T-helper 17 cell (primary cell): ENCODE results near the gene PSMD14. TPM values are rescaled to one million over a fixed set of nuclear protein-coding genes. Genes with fewer than 3 reads are reported as not detected.

Source experiments
- ATAC-seq: fragments of 150-1000 bp; cut with Tn5 transposase; 2 replicates; pipeline ENCODE4 v1.10.0; 2021; ENCODE audit warnings: mild to moderate bottlenecking, moderate library complexity
- DNase-seq, 3 donors: peaks; one replicate each; pipeline versions ENCODE4 v3.0.0 to v3.0.0-alpha.2; 2020 to 2021
- H3K9me3 ChIP-seq: one replicate; pipeline ENCODE4 v1.7.0; 2013; ENCODE audit warnings: low read length, mild to moderate bottlenecking; ENCODE audit not compliant: control insufficient read depth, poor library complexity, severe bottlenecking
- H3K27ac Mint-ChIP-seq: one replicate; pipeline ENCODE4 v1.8.0; 2022; ENCODE audit warnings: mild to moderate bottlenecking, moderate library complexity, mixed read lengths
- H3K27me3 Mint-ChIP-seq: one replicate; pipeline ENCODE4 v1.8.0; 2022; ENCODE audit warnings: mixed read lengths
- H3K36me3 Mint-ChIP-seq: one replicate; pipeline ENCODE4 v1.8.0; 2022; ENCODE audit warnings: low read depth, mixed read lengths
- H3K4me1 Mint-ChIP-seq: one replicate; pipeline ENCODE4 v1.8.0; 2022; ENCODE audit warnings: mild to moderate bottlenecking, mixed read lengths
- H3K4me3 Mint-ChIP-seq: one replicate; pipeline ENCODE4 v1.8.0; 2022; ENCODE audit warnings: mild to moderate bottlenecking, moderate library complexity, mixed read lengths
- total RNA-seq, 4 donors: library from RNA in 2 of 4; stranded (reverse) in 2 of 4; gene quantifications; one replicate each; pipeline ENCODE4 v1.2.3 and lab custom pipeline; 2022 to 2026

Gene PSMD14
- total RNA-seq, 2 donors from 2014 or later = 28.7 to 38.6 TPM

GRCh38 chr2:161420406-161421074, 112.3 kb downstream of the PSMD14 start:
- H3K27me3 Mint-ChIP-seq = peaks cover 88% of the 10 kb centered on the region
- H3K36me3 Mint-ChIP-seq = peaks cover 10% of the 10 kb centered on the region
- no peak for DNase-seq
- peak overlapping the region; percentile 41 for H3K4me3 Mint-ChIP-seq
- H3K4me1 Mint-ChIP-seq = peaks cover 34% of the 10 kb centered on the region
- H3K27ac Mint-ChIP-seq = no peak overlapping the region
- H3K9me3 ChIP-seq = no peaks in the 10 kb centered on the region
- no peak for ATAC-seq

- no peak overlapping the region for H3K27ac Mint-ChIP-seq
Measured at GRCh38 chr2:161421686-161422085, 113.5 kb downstream of the PSMD14 start.

GRCh38 chr2:161422816-161423403, 114.7 kb downstream of the PSMD14 start:
- peaks cover 6% of the 10 kb centered on the region for H3K36me3 Mint-ChIP-seq
- peaks cover 20% of the 10 kb centered on the region for H3K4me1 Mint-ChIP-seq
- H3K27me3 Mint-ChIP-seq = peaks cover 83% of the 10 kb centered on the region
- H3K9me3 ChIP-seq = no peaks in the 10 kb centered on the region
- no peak for DNase-seq
- no peak for ATAC-seq
- no peak overlapping the region for H3K27ac Mint-ChIP-seq
- H3K4me3 Mint-ChIP-seq = peak overlapping the region; percentile 21

More at GRCh38 chr2:161421686-161422085, 113.5 kb downstream of the PSMD14 start:
- DNase-seq (no peak), ATAC-seq (no peak)
- peaks cover 24% of the 10 kb centered on the region for H3K4me1 Mint-ChIP-seq
- peaks cover 88% of the 10 kb centered on the region for H3K27me3 Mint-ChIP-seq
- no peaks in the 10 kb centered on the region for H3K9me3 ChIP-seq
- H3K36me3 Mint-ChIP-seq = peaks cover 10% of the 10 kb centered on the region
- no peak overlapping the region for H3K4me3 Mint-ChIP-seq

DNA sequence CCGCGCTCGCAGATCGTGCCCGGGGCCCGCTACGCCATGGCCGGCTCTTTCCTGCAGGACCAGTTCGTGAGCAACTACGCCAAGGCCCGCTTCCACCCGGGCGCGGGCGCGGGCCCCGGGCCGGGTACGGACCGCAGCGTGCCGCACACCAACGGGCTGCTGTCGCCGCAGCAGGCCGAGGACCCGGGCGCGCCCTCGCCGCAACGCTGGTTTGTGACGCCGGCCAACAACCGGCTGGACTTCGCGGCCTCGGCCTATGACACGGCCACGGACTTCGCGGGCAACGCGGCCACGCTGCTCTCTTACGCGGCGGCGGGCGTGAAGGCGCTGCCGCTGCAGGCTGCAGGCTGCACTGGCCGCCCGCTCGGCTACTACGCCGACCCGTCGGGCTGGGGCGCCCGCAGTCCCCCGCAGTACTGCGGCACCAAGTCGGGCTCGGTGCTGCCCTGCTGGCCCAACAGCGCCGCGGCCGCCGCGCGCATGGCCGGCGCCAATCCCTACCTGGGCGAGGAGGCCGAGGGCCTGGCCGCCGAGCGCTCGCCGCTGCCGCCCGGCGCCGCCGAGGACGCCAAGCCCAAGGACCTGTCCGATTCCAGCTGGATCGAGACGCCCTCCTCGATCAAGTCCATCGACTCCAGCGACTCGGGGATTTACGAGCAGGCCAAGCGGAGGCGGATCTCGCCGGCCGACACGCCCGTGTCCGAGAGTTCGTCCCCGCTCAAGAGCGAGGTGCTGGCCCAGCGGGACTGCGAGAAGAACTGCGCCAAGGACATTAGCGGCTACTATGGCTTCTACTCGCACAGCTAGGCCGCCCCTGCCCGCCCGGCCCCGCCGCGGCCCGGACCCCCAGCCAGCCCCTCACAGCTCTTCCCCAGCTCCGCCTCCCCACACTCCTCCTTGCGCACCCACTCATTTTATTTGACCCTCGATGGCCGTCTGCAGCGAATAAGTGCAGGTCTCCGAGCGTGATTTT, 115.5 kb downstream of the PSMD14 start:
- H3K4me1 Mint-ChIP-seq = peaks cover 17% of the 10 kb centered on the region
- peaks cover 79% of the 10 kb centered on the region for H3K27me3 Mint-ChIP-seq
- H3K4me3 Mint-ChIP-seq = peak overlapping the region; percentile 84
- no peaks in the 10 kb centered on the region for H3K9me3 ChIP-seq
- ATAC-seq = peak; percentile 47
- no peak for DNase-seq
- H3K27ac Mint-ChIP-seq = peak overlapping the region; percentile 62
- H3K36me3 Mint-ChIP-seq = peaks cover 6% of the 10 kb centered on the region

DNA sequence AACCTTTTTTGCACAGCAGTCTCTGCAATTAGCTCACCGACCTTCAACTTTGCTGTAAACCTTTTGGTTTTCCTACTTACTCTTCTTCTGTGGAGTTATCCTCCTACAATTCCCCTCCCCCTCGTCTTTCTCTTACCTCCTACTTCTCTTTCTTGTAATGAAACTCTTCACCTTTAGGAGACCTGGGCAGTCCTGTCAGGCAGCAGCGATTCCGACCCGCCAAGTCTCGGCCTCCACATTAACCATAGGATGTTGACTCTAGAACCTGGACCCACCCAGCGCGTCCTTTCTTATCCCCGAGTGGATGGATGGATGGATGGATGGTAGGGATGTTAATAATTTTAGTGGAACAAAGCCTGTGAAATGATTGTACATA, 116.2 kb downstream of the PSMD14 start:
- H3K27me3 Mint-ChIP-seq = peaks cover 79% of the 10 kb centered on the region
- DNase-seq (no peak), ATAC-seq (no peak)
- H3K4me1 Mint-ChIP-seq = peaks cover 14% of the 10 kb centered on the region
- H3K27ac Mint-ChIP-seq = peak overlapping the region; percentile 62
- H3K4me3 Mint-ChIP-seq = peak overlapping the region; percentile 84
- H3K9me3 ChIP-seq = no peaks in the 10 kb centered on the region
- H3K36me3 Mint-ChIP-seq = peaks cover 6% of the 10 kb centered on the region

GRCh38 chr2:161424891-161425727, 116.9 kb downstream of the PSMD14 start:
- DNase-seq (no peak), ATAC-seq (no peak)
- Mint-ChIP-seq H3K36me3 (peaks cover 6% of the 10 kb centered on the region), H3K4me1 (peaks cover 14% of the 10 kb centered on the region), H3K4me3 (peak overlapping the region; percentile 84), H3K27ac (peak overlapping the region; percentile 62), H3K27me3 (peaks cover 82% of the 10 kb centered on the region)
- no peaks in the 10 kb centered on the region for H3K9me3 ChIP-seq

GRCh38 chr2:161425728-161426454, 117.7 kb downstream of the PSMD14 start:
- Mint-ChIP-seq H3K27me3 (peaks cover 77% of the 10 kb centered on the region), H3K36me3 (peaks cover 6% of the 10 kb centered on the region), H3K4me3 (peak overlapping the region; percentile 58), H3K27ac (peak overlapping the region; percentile 3), H3K4me1 (peaks cover 14% of the 10 kb centered on the region)
- DNase-seq (no peak), ATAC-seq (no peak)
- no peaks in the 10 kb centered on the region for H3K9me3 ChIP-seq

DNA sequence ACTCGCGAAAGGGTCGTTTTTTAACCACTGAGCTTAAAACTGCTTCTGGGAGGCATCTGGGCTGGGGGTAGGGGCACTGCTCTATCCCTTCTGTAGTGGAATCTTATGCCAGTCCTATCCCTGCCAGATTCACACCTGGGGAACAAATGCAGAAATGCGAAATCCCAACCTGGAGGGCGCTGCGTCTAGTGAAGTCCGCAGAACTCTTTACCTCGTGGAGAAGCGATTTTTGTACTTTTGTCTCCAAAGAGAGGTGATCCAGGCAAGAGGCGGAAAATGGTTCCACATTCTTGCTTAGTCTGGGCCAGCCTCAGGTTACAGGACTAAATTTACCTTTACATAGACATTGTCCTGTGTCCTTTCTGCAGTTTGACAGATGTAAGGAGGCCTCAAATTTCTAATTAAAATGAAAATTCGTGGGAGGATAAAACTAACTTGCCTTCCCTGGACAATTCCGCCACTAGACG, 118.3 kb downstream of the PSMD14 start:
- Mint-ChIP-seq H3K4me3 (peak overlapping the region; percentile 58), H3K36me3 (peaks cover 6% of the 10 kb centered on the region), H3K4me1 (peaks cover 14% of the 10 kb centered on the region), H3K27me3 (peaks cover 75% of the 10 kb centered on the region), H3K27ac (peak overlapping the region; percentile 3)
- DNase-seq = no peak
- no peaks in the 10 kb centered on the region for H3K9me3 ChIP-seq
- ATAC-seq = no peak

- ATAC-seq (peak; percentile 23), DNase-seq (no peak)
- H3K27me3 Mint-ChIP-seq = peaks cover 75% of the 10 kb centered on the region
- no peaks in the 10 kb centered on the region for H3K9me3 ChIP-seq
- H3K27ac Mint-ChIP-seq = no peak overlapping the region
- peak overlapping the region; percentile 59 for H3K4me3 Mint-ChIP-seq
- peaks cover 3% of the 10 kb centered on the region for H3K36me3 Mint-ChIP-seq
- H3K4me1 Mint-ChIP-seq = peaks cover 14% of the 10 kb centered on the region
Measured at GRCh38 chr2:161426922-161427663, 118.9 kb downstream of the PSMD14 start.

DNA sequence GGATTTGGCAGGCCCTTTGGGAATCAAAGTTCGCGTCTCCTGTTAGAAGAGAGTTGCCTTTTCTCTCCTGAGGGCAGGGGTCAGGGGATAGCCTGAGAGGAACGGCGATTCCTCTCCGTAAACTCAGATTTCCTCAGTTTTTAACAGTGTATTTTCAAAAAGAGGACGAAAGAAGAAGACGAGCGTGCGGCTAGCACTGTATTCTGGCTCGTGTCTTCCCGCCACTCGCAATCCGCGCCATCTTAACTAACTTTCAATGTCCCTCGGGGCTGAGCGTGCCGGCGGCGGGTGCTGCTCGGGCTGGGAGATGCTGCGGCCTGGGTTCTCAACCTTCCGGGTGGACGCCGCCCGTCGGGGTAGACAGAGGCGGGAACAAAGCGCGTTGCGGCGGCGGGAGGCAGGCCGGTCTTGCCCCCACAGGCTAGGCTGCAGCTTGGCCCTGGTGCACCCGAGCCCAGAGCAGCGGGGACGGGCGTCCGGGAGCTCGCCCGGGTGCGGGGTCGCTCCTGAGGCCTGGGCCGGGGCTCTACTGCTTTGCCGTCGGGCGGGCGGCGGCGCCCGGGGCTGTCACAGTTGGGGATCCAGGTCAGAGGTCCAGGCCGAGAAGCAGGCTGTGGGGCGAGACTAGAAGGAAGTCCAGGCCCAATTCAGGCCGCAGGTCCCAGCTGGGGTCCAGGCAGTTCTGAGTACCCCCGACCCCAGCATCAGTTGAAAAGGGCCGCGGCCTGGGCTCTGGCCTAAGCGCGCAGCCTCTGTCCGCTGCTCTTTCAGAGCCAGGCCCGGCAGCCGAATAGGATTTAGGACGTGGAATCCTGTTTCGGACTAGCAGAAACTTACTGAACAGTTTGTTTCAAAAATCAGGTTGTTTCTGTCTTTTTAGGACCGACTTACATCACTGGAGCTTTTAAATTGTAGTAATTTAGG, 119.7 kb downstream of the PSMD14 start:
- H3K9me3 ChIP-seq = no peaks in the 10 kb centered on the region
- no peak for DNase-seq
- H3K36me3 Mint-ChIP-seq = peaks cover 3% of the 10 kb centered on the region
- ATAC-seq = no peak
- H3K27ac Mint-ChIP-seq = no peak overlapping the region
- peaks cover 14% of the 10 kb centered on the region for H3K4me1 Mint-ChIP-seq
- peak overlapping the region; percentile 59 for H3K4me3 Mint-ChIP-seq
- H3K27me3 Mint-ChIP-seq = peaks cover 75% of the 10 kb centered on the region

DNA sequence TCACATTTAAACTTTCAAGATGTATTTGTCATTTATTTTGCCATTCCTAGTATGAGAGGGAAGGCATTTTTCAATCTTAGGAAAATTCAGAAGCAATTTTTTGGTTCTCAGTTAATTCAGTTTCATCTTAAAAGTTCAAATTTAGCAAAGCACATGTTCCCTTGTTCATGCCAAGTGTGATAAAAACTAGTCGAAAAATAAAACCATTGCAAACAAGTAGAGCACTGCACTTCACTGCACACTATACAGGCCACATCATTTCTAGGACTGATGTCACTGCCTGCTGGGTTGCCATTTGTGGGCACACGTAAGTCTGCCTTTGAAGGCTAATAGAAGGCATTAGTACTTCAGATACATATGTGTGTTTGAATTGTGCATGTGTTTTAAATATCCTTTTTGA, 122.2 kb downstream of the PSMD14 start:
- no peak overlapping the region for H3K27ac Mint-ChIP-seq
- peaks cover 77% of the 10 kb centered on the region for H3K27me3 Mint-ChIP-seq
- H3K36me3 Mint-ChIP-seq = no peaks in the 10 kb centered on the region
- peaks cover 7% of the 10 kb centered on the region for H3K4me1 Mint-ChIP-seq
- ATAC-seq = no peak
- H3K4me3 Mint-ChIP-seq = no peak overlapping the region
- H3K9me3 ChIP-seq = no peaks in the 10 kb centered on the region
- no peak for DNase-seq
